HCT116 (cell line): Measurements from ENCODE around the gene KRTAP22-2. TPM values are rescaled to one million over a fixed set of nuclear protein-coding genes. Genes with fewer than 3 reads are reported as not detected.

Source experiments
- ATAC-seq: fragments of 200-7000 bp; cut with Tn5 transposase; 2 replicates; pipeline ENCODE4 v1.9.1; 2020; ENCODE audit warnings: mild to moderate bottlenecking, moderate library complexity
- BruUV-seq: library from RNA; stranded (reverse); fragments of 400-500 nt; replicated peaks from 2 replicates; lab custom pipeline; 2021; lab: Mats Ljungman, UMichigan
- CTCF ChIA-PET: fragments of 300-600 bp; sonication (Branson Sonifier 250); formaldehyde crosslinking; loops from one replicate; lab custom pipeline; 2021; ENCODE audit warnings: antibody characterized with exemption; lab: Charles Lee
- POLR2A ChIA-PET: fragments of 300-600, 350-600 bp; sonication (Branson Sonifier 250); formaldehyde crosslinking; loops from one replicate; lab custom pipeline; 2021; ENCODE audit warnings: antibody characterized with exemption; lab: Charles Lee
- RAD21 ChIA-PET, 2 experiments: fragments of 300-600 bp; sonication (Branson Sonifier 250); formaldehyde crosslinking; loops; one replicate each; lab custom pipeline; 2023; ENCODE audit warnings: low total read pairs in 2 of 2; ENCODE audit not compliant: uncharacterized antibody in 2 of 2, unreplicated experiment in 2 of 2, low non-redundant PET in 1 of 2; lab: Charles Lee
- DNase-seq: peaks from one replicate; pipeline ENCODE4 v3.0.0-alpha.2; 2010; ENCODE audit warnings: low read depth, low spot score
- H2AFZ ChIP-seq: fragments of 200-600 bp; shearing (Covaris generic), sonication (generic); 2 replicates; pipeline ENCODE4 v1.6.1; 2017; ENCODE audit warnings: low read depth, mixed run types, mixed read lengths, antibody characterized with exemption, low read length; ENCODE audit not compliant: poor library complexity, severe bottlenecking
- H3K27ac ChIP-seq: 2 replicates; pipeline ENCODE4 v1.5.1; 2012; ENCODE audit warnings: low read depth, low read length
- H3K27me3 ChIP-seq: fragments of 200-600 bp; sonication (generic); 2 replicates; pipeline ENCODE4 v1.6.1; 2016; ENCODE audit warnings: mixed run types, low read length, mixed read lengths; ENCODE audit not compliant: insufficient read depth
- H3K36me3 ChIP-seq, 2 experiments: fragments of 200-500 bp in 1 of 2; fragments of 200-600 bp in 1 of 2; sonication (Bioruptor generic) in 1 of 2; sonication (generic) in 1 of 2; 2 replicates each; pipeline versions ENCODE4 v1.5.1 to v1.6.1; 2014 to 2016; ENCODE audit warnings: low read length in 2 of 2, inconsistent platforms in 1 of 2, mixed read lengths in 1 of 2, mixed run types in 1 of 2; ENCODE audit not compliant: insufficient read depth in 2 of 2, control insufficient read depth in 1 of 2
- H3K4me1 ChIP-seq, 2 experiments: fragments of 200-600 bp in 1 of 2; sonication (generic) in 1 of 2; 2 replicates each; pipeline versions ENCODE4 v1.5.1 to v1.6.1; 2012 to 2017; ENCODE audit warnings: low read length in 2 of 2, inconsistent platforms in 1 of 2, mild to moderate bottlenecking in 1 of 2, mixed read lengths in 1 of 2, mixed run types in 1 of 2, moderate library complexity in 1 of 2; ENCODE audit not compliant: insufficient read depth in 2 of 2, control insufficient read depth in 1 of 2
- H3K4me2 ChIP-seq: fragments of 200-600 bp; sonication (generic); 2 replicates; pipeline ENCODE4 v1.6.1; 2017; ENCODE audit warnings: mixed run types, low read length, mixed read lengths
- H3K4me3 ChIP-seq, 2 experiments: fragments of 200-600 bp in 1 of 2; sonication (generic) in 1 of 2; replicated peaks in 1 of 2; 2 replicates each; pipeline ENCODE4 v1.5.1; 2011 to 2016; ENCODE audit warnings: low read length in 2 of 2, control low read depth in 1 of 2, low read depth in 1 of 2, mild to moderate bottlenecking in 1 of 2, mixed read lengths in 1 of 2, mixed run types in 1 of 2
- H3K79me2 ChIP-seq: fragments of 200-600 bp; sonication (generic); 2 replicates; pipeline ENCODE4 v1.6.1; 2017; ENCODE audit warnings: mild to moderate bottlenecking, mixed run types, low read length, moderate library complexity, mixed read lengths; ENCODE audit not compliant: insufficient read depth
- H3K9ac ChIP-seq: fragments of 200-600 bp; sonication (generic); 2 replicates; pipeline ENCODE4 v1.6.1; 2016; ENCODE audit warnings: low read length, mixed read lengths
- H3K9me2 ChIP-seq: fragments of 200-600 bp; sonication (generic), shearing (Covaris generic); 2 replicates; pipeline ENCODE4 v1.6.1; 2017; ENCODE audit warnings: mixed run types, mild to moderate bottlenecking, moderate library complexity; ENCODE audit not compliant: insufficient read depth
- H3K9me3 ChIP-seq, 2 experiments: fragments of 200-500 bp in 1 of 2; fragments of 200-600 bp in 1 of 2; sonication (Bioruptor generic) in 1 of 2; sonication (generic) in 1 of 2; 2 replicates each; pipeline ENCODE4 v1.6.1; 2014 to 2017; ENCODE audit warnings: low read length in 2 of 2, mixed read lengths in 2 of 2, inconsistent platforms in 1 of 2, low read depth in 1 of 2, mild to moderate bottlenecking in 1 of 2, mixed run types in 1 of 2, moderate library complexity in 1 of 2; ENCODE audit not compliant: control insufficient read depth in 1 of 2, insufficient read depth in 1 of 2
- H4K20me1 ChIP-seq: fragments of 200-600 bp; sonication (generic), shearing (Covaris generic); 2 replicates; pipeline ENCODE4 v1.6.1; 2017; ENCODE audit warnings: mixed run types, mild to moderate bottlenecking, moderate library complexity; ENCODE audit not compliant: insufficient read depth
- ATF3 ChIP-seq: IDR thresholded peaks from 2 replicates; pipeline ENCODE4 v1.6.1; 2012
- ELF1 ChIP-seq: IDR thresholded peaks from 2 replicates; pipeline ENCODE4 v1.6.1; 2012; ENCODE audit warnings: low read depth, borderline replicate concordance
- EZH2phosphoT487 ChIP-seq: fragments of 200-600 bp; IDR thresholded peaks from 2 replicates; pipeline ENCODE4 v1.6.1; 2018; ENCODE audit warnings: antibody characterized with exemption, borderline replicate concordance
- JUND ChIP-seq: IDR thresholded peaks from 2 replicates; pipeline ENCODE4 v1.6.1; 2012
- MAX ChIP-seq: IDR thresholded peaks from 2 replicates; pipeline ENCODE4 v1.6.1; 2012
- POLR2A ChIP-seq: IDR thresholded peaks from 2 replicates; pipeline ENCODE4 v1.7.0; 2011; ENCODE audit warnings: borderline replicate concordance; ENCODE audit not compliant: insufficient read depth, insufficient read length; ENCODE audit errors: extremely low read depth
- POLR2AphosphoS5 ChIP-seq: IDR thresholded peaks from 2 replicates; pipeline ENCODE4 v1.6.1; 2011; ENCODE audit warnings: mild to moderate bottlenecking, low read depth, low read length, moderate library complexity
- RAD21 ChIP-seq: IDR thresholded peaks from 2 replicates; pipeline ENCODE4 v1.6.1; 2012; ENCODE audit warnings: low read depth, mild to moderate bottlenecking
- REST ChIP-seq: IDR thresholded peaks from 2 replicates; pipeline ENCODE4 v1.6.1; 2012; ENCODE audit warnings: low read depth
- SP1 ChIP-seq: IDR thresholded peaks from 2 replicates; pipeline ENCODE4 v1.6.1; 2012; ENCODE audit warnings: low read depth
- SRF ChIP-seq: IDR thresholded peaks from 2 replicates; pipeline ENCODE4 v1.6.1; 2012; ENCODE audit warnings: low read depth
- TCF7L2 ChIP-seq: IDR thresholded peaks from 2 replicates; pipeline ENCODE4 v1.7.0; 2011; ENCODE audit warnings: borderline replicate concordance, inconsistent platforms; ENCODE audit not compliant: insufficient read depth, insufficient read length; ENCODE audit errors: extremely low read depth
- ZNF274 ChIP-seq: fragments of 200-500 bp; sonication (Bioruptor generic); IDR thresholded peaks from 2 replicates; pipeline ENCODE4 v1.6.1; 2014; ENCODE audit warnings: mild to moderate bottlenecking, low read depth, low read length, inconsistent platforms
- intact Hi-C: fragments of 100-400 bp; cut with micrococcal nuclease; formaldehyde crosslinking; loops from 2 replicates; pipeline ENCODE4 v1.10.0; 2022
- total RNA-seq: library from RNA; stranded (reverse); gene quantifications from one replicate; pipeline ENCODE4 v1.2.1, GENCODE V29; 2021; ENCODE audit not compliant: unreplicated experiment

The KRTAP22-2 gene
- total RNA-seq, 1 experiment from 2014 or later: not detected

GRCh38 chr21:30615199-30615598 lies 25.0 kb upstream of the KRTAP22-2 start:
- Histone ChIP-seq H3K79me2 (no peaks in the 10 kb centered on the region), H4K20me1 (no peaks in the 10 kb centered on the region), H3K36me3 (no peaks in the 10 kb centered on the region), H3K27me3 (no peaks in the 10 kb centered on the region), H3K9ac (no peak overlapping the region), H3K27ac (no peak overlapping the region), H3K9me3 (peaks cover 13 to 20% of the 10 kb centered on the region in 2 experiments; a peak in 2 of 4 replicates), H2AFZ (no peak overlapping the region), H3K4me1 (no peaks in the 10 kb centered on the region), H3K4me2 (no peak overlapping the region), H3K4me3 (no peak overlapping the region), H3K9me2 (no peaks in the 10 kb centered on the region)
- ChIA-PET POLR2A (no interaction called here), RAD21 (no interaction called here), CTCF (no interaction called here)
- DNase-seq: no peak
- intact Hi-C loops: no loop called here
- no peak for ATAC-seq
- BruUV-seq: no TSS peak
- TF ChIP-seq ATF3 (no peak), RAD21 (no peak)

GRCh38 chr21:30613836-30614235 lies 23.6 kb upstream of the KRTAP22-2 start, which contains the start of gene KRTAP6-1:
Gene KRTAP6-1 (minus strand): TSS chr21:30613930. CDS start chr21:30613904, 26 bp downstream.
- H3K9ac ChIP-seq: no peak within 1 kb of the TSS
- POLR2A ChIA-PET: no interaction called here
- intact Hi-C loops: no loop called here
- no peak within 1 kb of the TSS for H2AFZ ChIP-seq
- no peak within 1 kb of the TSS for H3K4me2 ChIP-seq
- ATAC-seq (no peak), DNase-seq (no peak)
- H3K4me3 ChIP-seq: no peak within 1 kb of the TSS
- BruUV-seq: no TSS peak
- no peaks in the 10 kb centered on the region for H3K79me2 ChIP-seq
- CTCF ChIA-PET: no interaction called here
- TF ChIP-seq REST (no peak), ELF1 (no peak), POLR2AphosphoS5 (no peak), ZNF274 (no peak), POLR2A (no peak), SP1 (no peak), MAX (no peak), SRF (no peak), TCF7L2 (no peak), JUND (no peak), EZH2phosphoT487 (no peak)
- H3K27ac ChIP-seq: no peak within 1 kb of the TSS
- no peaks in the 10 kb centered on the region for H3K9me2 ChIP-seq
- H4K20me1 ChIP-seq: no peaks in the 10 kb centered on the region
- H3K4me1 ChIP-seq: no peaks in the 10 kb centered on the region
- H3K36me3 ChIP-seq: no peaks in the 10 kb centered on the region
- RAD21 ChIA-PET: no interaction called here
- H3K27me3 ChIP-seq: no peaks in the 10 kb centered on the region
- H3K9me3 ChIP-seq: peaks cover 13 to 20% of the 10 kb centered on the region in 2 experiments; a peak in 2 of 4 replicates
